K562 (cell line): ENCODE measurements around the gene PRF1. TPM values are rescaled to one million over a fixed set of nuclear protein-coding genes. Genes with fewer than 3 reads are reported as not detected.
A peak's percentile ranks its signal among the peaks of the same experiment; 100 is the strongest.

Source experiments
- BCL6 ChIP-seq: fragments of 250-450 bp; sonication (Bioruptor Pico); IDR thresholded peaks from 2 replicates; pipeline ENCODE4 v1.4.0; 2020
- EHMT2 ChIP-seq: fragments of 450-650 bp; IDR thresholded peaks from 2 replicates; pipeline ENCODE4 v1.6.1; 2018; ENCODE audit warnings: antibody characterized with exemption
- FOXP4 ChIP-seq: sonication (generic); formaldehyde crosslinking; IDR thresholded peaks from 2 replicates; pipeline ENCODE4 v1.8.0; 2022; ENCODE audit warnings: mild to moderate bottlenecking, missing genetic modification reagents, borderline replicate concordance
- RBM25 ChIP-seq: fragments of 200-400 bp; formaldehyde crosslinking; IDR thresholded peaks from 2 replicates; pipeline ENCODE4 v1.6.1; 2018; ENCODE audit warnings: low read length, low read depth, moderate library complexity; ENCODE audit not compliant: severe bottlenecking
- RREB1 ChIP-seq: fragments of 250-450 bp; sonication (Bioruptor Pico); IDR thresholded peaks from 2 replicates; pipeline ENCODE4 v1.4.0; 2020
- SIN3B ChIP-seq: fragments of 450-650 bp; IDR thresholded peaks from 2 replicates; pipeline ENCODE4 v1.6.1; 2017; ENCODE audit warnings: low read depth, mild to moderate bottlenecking, moderate library complexity
- SMARCA5 ChIP-seq: fragments of 450-650 bp; IDR thresholded peaks from 2 replicates; pipeline ENCODE4 v1.6.1; 2016
- SRSF7 ChIP-seq: fragments of 200-400 bp; formaldehyde crosslinking; optimal IDR thresholded peaks from 2 replicates; pipeline ENCODE3; 2017; ENCODE audit warnings: mild to moderate bottlenecking, low read depth, low read length
- ZFPM2 ChIP-seq: fragments of 250-450 bp; sonication (Bioruptor Pico); IDR thresholded peaks from 2 replicates; pipeline ENCODE4 v1.5.1; 2022; ENCODE audit warnings: mild to moderate bottlenecking
- ZNF407 ChIP-seq: fragments of 450-650 bp; IDR thresholded peaks from 2 replicates; pipeline ENCODE4 v1.6.1; 2016; ENCODE audit warnings: low read depth
- ZNF75A ChIP-seq: fragments of 450-650 bp; formaldehyde crosslinking; IDR thresholded peaks from 2 replicates; pipeline ENCODE4 v1.4.0; 2020; ENCODE audit warnings: mild to moderate bottlenecking
- polyA plus RNA-seq, 8 experiments: library from polyadenylated mRNA; depleted of rRNA in 4 of 8; stranded (reverse) in 5 of 8; unstranded in 3 of 8; fragments of >200 nt; fragmentation: Nextera tagmentation in 2 of 8; fragmentation: Illumina TruSeq in 1 of 8; extraction: Ambion mirVana in 2 of 8; extraction: Trizol in 1 of 8; gene quantifications; 2 replicates each; pipeline versions ENCODE4 v1.2.1 to v1.2.3, GENCODE V29; 2011 to 2014; ENCODE audit warnings: inconsistent platforms in 1 of 8, missing spikeins in 1 of 8
- total RNA-seq, 7 experiments: library from RNA; depleted of rRNA in 6 of 7; stranded (reverse); fragments of >200 nt in 6 of 7; fragmentation: Illumina TruSeq in 2 of 7; extraction: Trizol in 2 of 7; gene quantifications; 2 replicates each; pipeline versions ENCODE4 v1.2.1 to v1.2.3, GENCODE V29; 2011 to 2021; ENCODE audit warnings: low replicate concordance in 1 of 7

Gene PRF1
- total and polyA plus RNA-seq, 9 of the 15 experiments (the other 6 are each of a cell fraction or from before 2014, with no cell fraction given): 3.8 to 8.6 (median 6.3) TPM

GRCh38 chr10:70589762-70590654, 12.5 kb downstream of the PRF1 start (continued):
- TF ChIP-seq SRSF7 (no peak), RBM25 (no peak), FOXP4 (no peak), EHMT2 (no peak), ZNF407 (no peak), SMARCA5 (peak; percentile 29; the same call in 1 of the 2 replicates), ZNF75A (CRISPR knock-in tag) (no peak), RREB1 (0 out of 2 replicates have a peak, but pooled peaks have one; percentile 62), ZFPM2 (0 out of 2 replicates have a peak, but pooled peaks have one; percentile 41), SIN3B (no peak), BCL6 (CRISPR knock-in tag) (no peak)
